A549 (cell line): ENCODE results near the gene FAM111B. TPM values are rescaled to one million over a fixed set of nuclear protein-coding genes. Genes with fewer than 3 reads are reported as not detected.

Source experiments
- ATAC-seq, 2 experiments: fragments of 200-7000 bp in 1 of 2; fragments of >200 bp in 1 of 2; cut with Nextera tagmentation in 1 of 2; cut with Tn5 transposase in 1 of 2; 3 replicates each; pipeline versions ENCODE4 v1.8.0 to v1.9.1; 2018 to 2020; ENCODE audit warnings: mild to moderate bottlenecking in 1 of 2, moderate library complexity in 1 of 2
- CTCF ChIA-PET: fragments of 300-600 bp; sonication (Branson Sonifier 250); formaldehyde crosslinking; extraction: SDS; loops from one replicate; lab custom pipeline; 2021; ENCODE audit warnings: antibody characterized with exemption, inconsistent platforms; lab: Yijun Ruan, JAX
- POLR2A ChIA-PET: fragments of 350-600 bp; formaldehyde crosslinking; extraction: SDS; loops from one replicate; lab custom pipeline; 2021; ENCODE audit warnings: antibody characterized with exemption, inconsistent platforms; lab: Yijun Ruan, JAX
- DNase-seq, 2 experiments: peaks; one replicate each; pipeline versions ENCODE4 v3.0.0 to v3.0.0-alpha.2; 2011 to 2016; ENCODE audit warnings: low read depth in 1 of 2, low spot score in 1 of 2
- FAIRE-seq: peaks from 2 replicates; lab custom pipeline; 2011; peaks lifted over from hg19 to GRCh38; lab: Jason Lieb, UNC
- H3K27ac ChIP-seq, 2 experiments: fragments of >200 bp; sonication (Bioruptor Twin); formaldehyde crosslinking; 3 replicates each; pipeline ENCODE4 v1.5.1; 2016 to 2017
- H3K4me1 ChIP-seq: fragments of >200 bp; sonication (Bioruptor Twin); formaldehyde crosslinking; 3 replicates; pipeline ENCODE4 v1.6.1; 2016
- H3K4me2 ChIP-seq: fragments of >200 bp; sonication (Bioruptor Twin); formaldehyde crosslinking; 3 replicates; pipeline ENCODE4 v1.6.1; 2016
- H3K4me3 ChIP-seq: fragments of >200 bp; sonication (Bioruptor Twin); formaldehyde crosslinking; 3 replicates; pipeline ENCODE4 v1.5.1; 2016
- H3K9me3 ChIP-seq: fragments of >200 bp; sonication (Bioruptor Twin); formaldehyde crosslinking; 3 replicates; pipeline ENCODE4 v1.6.1; 2016
- ATOH8 ChIP-seq: fragments of 250-450 bp; sonication (Bioruptor Pico); IDR thresholded peaks from 2 replicates; pipeline ENCODE4 v1.5.0; 2020; ENCODE audit warnings: low read depth, mild to moderate bottlenecking, moderate library complexity
- BHLHE40 ChIP-seq: IDR thresholded peaks from 2 replicates; pipeline ENCODE4 v1.6.1; 2012; ENCODE audit warnings: low read depth, low read length, inconsistent platforms
- CBX2 ChIP-seq: fragments of 200-600 bp; sonication (generic); IDR thresholded peaks from 2 replicates; pipeline ENCODE4 v1.6.1; 2016; ENCODE audit warnings: low read depth, mild to moderate bottlenecking, borderline replicate concordance
- CEBPB ChIP-seq, 2 experiments: fragments of >200 bp in 1 of 2; sonication (Bioruptor Twin) in 1 of 2; formaldehyde crosslinking in 1 of 2; IDR thresholded peaks; 2 replicates each; pipeline ENCODE4 v1.6.1; 2012 to 2016
- E2F6 ChIP-seq: IDR thresholded peaks from 2 replicates; pipeline ENCODE4 v1.6.1; 2012; ENCODE audit warnings: low read depth, borderline replicate concordance
- EHMT2 ChIP-seq: fragments of 200-600 bp; sonication (generic); IDR thresholded peaks from 2 replicates; pipeline ENCODE4 v1.6.1; 2016; ENCODE audit warnings: antibody characterized with exemption, low read depth, mild to moderate bottlenecking, moderate library complexity
- ELK1 ChIP-seq: fragments of 150-350 bp; IDR thresholded peaks from 2 replicates; pipeline ENCODE4 v1.6.1; 2014; ENCODE audit warnings: low read depth, mild to moderate bottlenecking, low read length
- FOSL2 ChIP-seq, 2 experiments: fragments of 450-650 bp in 1 of 2; fragments of >200 bp in 1 of 2; sonication (Bioruptor Twin) in 1 of 2; formaldehyde crosslinking; IDR thresholded peaks; 2 replicates each; pipeline versions ENCODE4 v1.5.0 to v1.6.1; 2016 to 2020; ENCODE audit warnings: mild to moderate bottlenecking in 1 of 2, moderate library complexity in 1 of 2
- GATA3 ChIP-seq: IDR thresholded peaks from 2 replicates; pipeline ENCODE4 v1.6.1; 2012; ENCODE audit warnings: borderline replicate concordance
- HMGXB4 ChIP-seq: fragments of 250-450 bp; sonication (Bioruptor Pico); IDR thresholded peaks from 2 replicates; pipeline ENCODE4 v1.5.0; 2021; ENCODE audit warnings: mild to moderate bottlenecking, moderate library complexity, borderline replicate concordance
- JUN ChIP-seq, 2 experiments: fragments of >200 bp; sonication (Bioruptor Twin); formaldehyde crosslinking; IDR thresholded peaks; 2 replicates in 1 of 2; 3 replicates in 1 of 2; pipeline ENCODE4 v1.6.1; 2016 to 2017
- KDM1A ChIP-seq: fragments of 200-600 bp; sonication (generic); IDR thresholded peaks from 2 replicates; pipeline ENCODE4 v1.6.1; 2016; ENCODE audit warnings: low read depth, mild to moderate bottlenecking
- MAFK ChIP-seq: fragments of 450-650 bp; IDR thresholded peaks from 2 replicates; pipeline ENCODE4 v1.6.1; 2014; ENCODE audit not compliant: partially characterized antibody
- MYC ChIP-seq: IDR thresholded peaks from 2 replicates; pipeline ENCODE4 v1.6.1; 2012; ENCODE audit warnings: mild to moderate bottlenecking, inconsistent platforms, low read length, improper control_type of control experiment, borderline replicate concordance
- NFE2L2 ChIP-seq: fragments of 150-350 bp; conservative IDR thresholded peaks from 2 replicates; pipeline ENCODE4 v1.6.1; 2014; ENCODE audit warnings: low read length
- RAD21 ChIP-seq, 2 experiments: fragments of >200 bp in 1 of 2; sonication (Bioruptor Twin) in 1 of 2; formaldehyde crosslinking in 1 of 2; IDR thresholded peaks in 1 of 2; conservative IDR thresholded peaks in 1 of 2; 2 replicates in 1 of 2; 3 replicates in 1 of 2; pipeline ENCODE4 v1.6.1; 2012 to 2018; ENCODE audit warnings: inconsistent platforms in 1 of 2
- RARB ChIP-seq: fragments of 250-450 bp; sonication (Bioruptor Pico); IDR thresholded peaks from 2 replicates; pipeline ENCODE4 v1.8.0; 2021; ENCODE audit warnings: mild to moderate bottlenecking, moderate library complexity
- RCOR1 ChIP-seq: fragments of 150-350 bp; IDR thresholded peaks from 2 replicates; pipeline ENCODE4 v1.6.1; 2014; ENCODE audit warnings: antibody characterized with exemption, low read length, low read depth
- RFX5 ChIP-seq: fragments of 450-650 bp; IDR thresholded peaks from 2 replicates; pipeline ENCODE4 v1.7.1; 2014; ENCODE audit warnings: antibody characterized with exemption, mild to moderate bottlenecking, moderate library complexity
- ZSCAN20 ChIP-seq: fragments of 250-450 bp; sonication (Bioruptor Pico); IDR thresholded peaks from 2 replicates; pipeline ENCODE4 v1.8.0; 2022; ENCODE audit warnings: mild to moderate bottlenecking, moderate library complexity
- WGBS: methylation state at CpG from one replicate; pipeline ENCODE4 v1.1.6; 2017; ENCODE audit errors: missing lambda C conversion rate; 5-methylcytosine and 5-hydroxymethylcytosine counted together
- polyA plus RNA-seq, 4 experiments: library from polyadenylated mRNA; depleted of rRNA in 3 of 4; stranded (reverse); fragments of >200 nt; fragmentation: RNase III in 1 of 4; extraction: RNeasy Plus Mini Kit Qiagen cat#74134 plus additional on column Dnase treatment in 1 of 4; gene quantifications; 2 replicates in 3 of 4; 3 replicates in 1 of 4; pipeline ENCODE4 v1.2.3, GENCODE V29; 2011 to 2017
- TF ChIP-seq, protein P1 (sequence below): IDR thresholded peaks from 2 replicates; pipeline ENCODE4 v1.6.1; 2012

FAM111B gene
- polyA plus RNA-seq, 2 of the 4 experiments (the other 2 are of a cell fraction): 6.9 to 11.0 TPM

GRCh38 chr11:59141191-59141590 lies 34.2 kb downstream of the FAM111B start:
- DNase-seq: no peak
- POLR2A ChIA-PET: no interaction called here
- Histone ChIP-seq H3K4me1 (peaks cover 25% of the 10 kb centered on the region), H3K4me3 (no peak overlapping the region), H3K27ac (no peak overlapping the region), H3K9me3 (no peaks in the 10 kb centered on the region), H3K4me2 (no peak overlapping the region)
- TF ChIP-seq RAD21 (conservative IDR thresholded peaks at IDR 0.05 in 1 of 2, IDR thresholded peaks at IDR 0.05 in 1 of 2) (no peak), MYC (no peak), RFX5 (no peak), JUN (IDR thresholded peaks at IDR 0.05) (no peak), E2F6 (no peak), KDM1A (no peak), HMGXB4 (no peak), ATOH8 (CRISPR knock-in tag) (no peak)
- no peak for ATAC-seq
- no peak for FAIRE-seq
- 92% methylated on average over 4 of the region's 4 CpGs for WGBS
- CTCF ChIA-PET: interaction anchor here (1.5 to 2.0 kb wide), 2 partner anchors 17 to 34 kb away, joined by 4 to 10 read pairs; no protein-coding TSS in a partner anchor

GRCh38 chr11:59141673-59142460 lies 34.8 kb downstream of the FAM111B start:
- no peak for FAIRE-seq
- Histone ChIP-seq H3K4me1 (peaks cover 25% of the 10 kb centered on the region), H3K4me2 (peak overlapping the region; percentile 81), H3K27ac (peak overlapping the region; percentile 81 to 86), H3K4me3 (peak overlapping the region; percentile 73), H3K9me3 (no peaks in the 10 kb centered on the region)
- POLR2A ChIA-PET: interaction anchor here (1.0 kb wide), 2 partner anchors 9 to 17 kb away, joined by 3 to 5 read pairs; no protein-coding TSS in a partner anchor
- no peak for DNase-seq
- WGBS: 2% methylated on average over 3 of the region's 3 CpGs
- 0 out of 6 replicates have a peak, but pooled peaks of 1 of the 2 experiments have one; percentile 3 for ATAC-seq
- CTCF ChIA-PET: interaction anchor here (1.4 to 2.0 kb wide), 3 partner anchors 16 to 288 kb away, joined by 3 to 10 read pairs (median 4); no protein-coding TSS in a partner anchor
- no peak for TF ChIP-seq E2F6
- no peak for TF ChIP-seq ELK1
- TF ChIP-seq RAD21 (conservative IDR thresholded peaks at IDR 0.05 in 1 of 2, IDR thresholded peaks at IDR 0.05 in 1 of 2): no peak
- no peak for TF ChIP-seq ZSCAN20 (CRISPR knock-in tag)
- no peak for TF ChIP-seq MYC
- TF ChIP-seq ATOH8 (CRISPR knock-in tag): no peak
- no peak for TF ChIP-seq NFE2L2
- no peak for TF ChIP-seq GATA3
- no peak for TF ChIP-seq CEBPB (IDR thresholded peaks at IDR 0.05)
- TF ChIP-seq BHLHE40: no peak
- TF ChIP-seq MAFK: no peak
- TF ChIP-seq CBX2: no peak
- no peak for TF ChIP-seq JUN (IDR thresholded peaks at IDR 0.05)
- no peak for TF ChIP-seq EHMT2
- TF ChIP-seq FOSL2 (IDR thresholded peaks at IDR 0.05): no peak
- no peak for TF ChIP-seq FOSL2 (CRISPR knock-in tag; IDR thresholded peaks at IDR 0.05)
- TF ChIP-seq RCOR1: no peak
- TF ChIP-seq, protein P1, sequence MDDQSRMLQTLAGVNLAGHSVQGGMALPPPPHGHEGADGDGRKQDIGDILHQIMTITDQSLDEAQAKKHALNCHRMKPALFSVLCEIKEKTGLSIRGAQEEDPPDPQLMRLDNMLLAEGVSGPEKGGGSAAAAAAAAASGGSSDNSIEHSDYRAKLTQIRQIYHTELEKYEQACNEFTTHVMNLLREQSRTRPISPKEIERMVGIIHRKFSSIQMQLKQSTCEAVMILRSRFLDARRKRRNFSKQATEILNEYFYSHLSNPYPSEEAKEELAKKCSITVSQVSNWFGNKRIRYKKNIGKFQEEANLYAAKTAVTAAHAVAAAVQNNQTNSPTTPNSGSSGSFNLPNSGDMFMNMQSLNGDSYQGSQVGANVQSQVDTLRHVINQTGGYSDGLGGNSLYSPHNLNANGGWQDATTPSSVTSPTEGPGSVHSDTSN: no peak
- no peak for TF ChIP-seq RARB (CRISPR knock-in tag)
